DMS153 treated with DMSO at 0.1 percent for 48 hours (cell line): ENCODE data around the gene ELL2.

Source experiments
- DNase-seq: peaks from one replicate; lab custom pipeline; 2025; ENCODE audit not compliant: unreplicated experiment; lab: John Stamatoyannopoulos, UW

ELL2 gene

DNA sequence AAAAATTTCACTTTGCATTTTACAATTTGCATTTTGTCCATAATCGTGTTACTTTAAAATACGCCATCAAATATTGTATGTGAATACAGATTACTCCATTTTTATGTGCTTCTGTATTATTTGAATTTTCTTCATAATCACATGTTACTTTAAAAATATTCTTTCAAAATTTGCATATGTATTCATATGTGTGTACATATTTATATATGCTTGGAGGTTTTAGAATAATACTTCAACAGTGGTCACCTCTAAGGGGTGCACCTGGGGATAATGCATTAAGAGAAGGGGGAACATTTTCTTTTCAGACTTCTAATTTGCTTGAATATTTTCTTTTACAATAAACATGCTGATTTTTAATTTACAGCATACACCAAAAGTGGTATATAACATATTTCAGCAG, 21.9 kb upstream of the ELL2 start:
- DNase-seq: no peak

DNA sequence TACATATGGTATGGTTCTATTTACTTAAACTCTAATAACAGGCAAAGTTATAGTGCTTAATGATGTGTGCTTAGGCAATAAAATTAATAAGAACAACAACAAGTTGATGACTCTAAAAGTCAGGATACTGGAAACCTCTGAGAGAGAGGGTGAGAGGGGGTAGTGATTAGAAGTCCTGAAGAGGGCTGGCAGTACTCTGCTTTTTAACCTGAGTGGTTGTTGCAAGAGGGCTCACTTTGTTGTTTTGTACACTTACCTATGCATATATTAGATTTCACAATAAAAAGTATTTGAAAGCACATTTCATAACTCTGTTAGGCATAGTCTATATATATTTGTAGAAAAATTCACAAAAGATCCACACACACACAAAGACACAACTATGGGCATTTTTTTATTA, 21.4 kb upstream of the ELL2 start:
- no peak for DNase-seq

DNA sequence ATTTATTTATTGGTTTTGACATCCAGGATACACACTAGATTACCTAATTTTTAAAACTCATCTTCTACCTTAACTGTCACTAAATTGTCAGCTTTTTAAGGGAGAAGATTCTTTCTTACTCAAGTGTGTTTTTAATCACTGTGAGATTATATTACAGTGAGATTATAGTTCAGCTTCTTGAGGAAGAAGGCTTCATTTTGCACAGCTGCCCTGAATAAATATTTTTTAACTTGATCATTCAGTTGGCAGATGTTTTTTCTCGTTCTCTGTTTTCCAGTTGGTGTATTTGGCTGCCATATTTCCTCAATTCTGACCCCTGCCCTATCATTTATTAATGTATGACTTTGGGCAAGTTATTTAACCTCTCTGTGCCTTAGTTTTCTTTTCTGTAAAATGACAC, 15.0 kb upstream of the ELL2 start:
- DNase-seq: no peak

DNA sequence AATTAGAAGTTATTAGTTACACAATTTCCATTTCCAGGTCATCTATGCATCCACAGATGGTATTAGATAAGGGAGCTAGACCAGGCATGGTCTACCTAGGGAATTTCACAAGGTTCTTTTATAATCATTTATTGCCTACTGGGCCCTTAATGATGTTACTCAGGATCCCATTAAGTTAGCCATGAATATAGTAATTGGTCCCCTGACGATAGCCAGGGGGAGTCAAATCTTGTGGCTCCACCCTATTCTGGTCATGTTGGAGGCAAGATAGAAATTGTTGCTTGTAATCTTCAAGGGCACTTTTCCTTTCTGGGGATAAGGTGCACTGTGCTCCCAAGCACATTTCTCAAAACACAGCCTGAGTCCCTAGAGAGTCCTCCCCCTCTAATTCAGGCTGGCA, 14.1 kb upstream of the ELL2 start:
- DNase-seq: no peak

DNA sequence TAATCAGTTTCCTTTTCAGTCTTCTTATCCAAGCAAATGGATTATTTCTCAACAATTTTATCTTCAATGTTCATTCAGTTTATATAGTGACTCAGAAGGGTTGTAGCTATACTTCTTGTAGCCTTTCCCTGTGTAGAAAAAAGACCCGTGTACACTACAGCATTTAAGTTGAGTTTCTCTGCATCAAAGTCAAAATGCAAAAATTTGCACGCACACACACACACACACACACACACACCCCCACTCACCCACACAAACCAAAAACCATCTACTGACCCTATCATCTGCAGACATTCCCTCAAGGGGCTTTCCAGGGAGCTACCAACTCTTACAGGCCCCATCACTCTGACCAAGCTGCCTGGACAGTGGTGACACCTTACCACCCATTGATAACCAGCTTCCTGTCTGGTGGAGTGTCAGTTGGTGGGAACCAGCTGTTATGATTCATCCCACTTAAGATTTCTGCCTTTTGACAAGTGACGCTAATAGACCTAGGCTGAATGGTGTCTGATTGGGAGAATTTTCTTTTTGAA, 12.2 kb upstream of the ELL2 start:
- no peak for DNase-seq

DNA sequence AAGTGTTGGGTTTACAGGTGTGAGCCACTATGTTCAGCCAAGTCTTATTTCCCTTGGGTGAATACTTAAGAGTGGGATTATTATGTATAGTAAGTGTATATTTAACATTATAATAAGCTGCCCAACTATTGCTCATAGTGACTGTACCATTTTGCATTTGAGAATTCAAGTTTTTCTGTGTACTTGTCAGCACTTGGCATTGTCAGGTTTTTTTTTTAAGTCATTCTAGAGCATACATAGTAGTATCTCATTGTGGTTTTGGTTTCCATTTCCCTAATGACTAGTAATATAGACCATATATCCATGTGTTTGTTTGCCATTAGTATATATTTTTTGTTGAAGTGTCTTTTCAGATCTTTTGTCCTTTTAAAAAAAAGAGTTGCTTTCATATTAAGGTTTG, 10.5 kb upstream of the ELL2 start:
- DNase-seq: no peak

DNA sequence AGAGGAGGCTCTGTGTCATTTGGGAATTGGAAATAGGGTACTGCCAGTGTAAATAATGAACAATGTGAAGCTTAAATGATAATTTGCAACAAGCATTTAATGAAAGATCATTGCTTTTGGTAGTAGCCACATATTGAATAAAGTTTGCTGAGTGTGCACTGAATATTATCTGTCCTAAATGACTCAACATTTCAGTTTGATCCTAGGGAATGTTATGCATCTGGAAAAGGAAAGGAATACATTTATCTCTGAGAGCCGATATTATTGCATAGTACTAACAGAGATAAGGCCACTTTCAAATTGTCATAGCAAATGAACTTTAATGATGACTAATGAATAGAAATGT, 8.7 kb upstream of the ELL2 start:
- no peak for DNase-seq

DNA sequence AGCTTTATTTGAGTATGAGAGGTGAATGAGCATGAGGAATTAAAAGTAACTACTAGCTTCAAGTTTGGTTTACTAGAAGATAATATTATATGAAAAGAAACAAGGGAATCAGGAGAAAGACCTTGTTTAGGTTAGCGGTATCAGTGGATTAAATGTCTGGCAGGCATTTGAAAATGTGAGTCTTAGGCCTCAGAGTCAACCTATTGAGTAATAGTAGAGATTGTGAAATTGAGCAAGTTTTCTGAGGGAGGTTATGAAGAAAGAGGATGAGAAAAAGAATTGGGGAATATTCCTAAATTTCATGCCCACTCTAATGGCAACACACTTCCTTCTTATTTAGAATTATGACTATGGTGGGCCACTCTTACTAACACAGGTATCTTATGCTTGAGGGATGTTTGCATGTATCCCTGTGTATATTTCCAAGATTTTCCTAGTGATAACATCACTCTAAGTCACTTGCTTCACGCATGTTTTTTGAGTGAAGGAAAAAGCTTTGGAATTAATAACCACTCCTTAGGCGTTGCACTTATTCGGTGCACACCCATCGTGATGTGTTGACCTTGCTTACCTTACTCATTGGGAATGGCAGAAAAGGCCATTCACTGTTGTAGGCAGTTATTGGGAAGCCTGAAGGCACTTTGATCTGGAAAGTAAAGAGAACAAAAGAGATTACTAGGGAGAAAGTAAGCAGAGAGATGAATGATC, 8.2 kb upstream of the ELL2 start:
- DNase-seq: no peak

DNA sequence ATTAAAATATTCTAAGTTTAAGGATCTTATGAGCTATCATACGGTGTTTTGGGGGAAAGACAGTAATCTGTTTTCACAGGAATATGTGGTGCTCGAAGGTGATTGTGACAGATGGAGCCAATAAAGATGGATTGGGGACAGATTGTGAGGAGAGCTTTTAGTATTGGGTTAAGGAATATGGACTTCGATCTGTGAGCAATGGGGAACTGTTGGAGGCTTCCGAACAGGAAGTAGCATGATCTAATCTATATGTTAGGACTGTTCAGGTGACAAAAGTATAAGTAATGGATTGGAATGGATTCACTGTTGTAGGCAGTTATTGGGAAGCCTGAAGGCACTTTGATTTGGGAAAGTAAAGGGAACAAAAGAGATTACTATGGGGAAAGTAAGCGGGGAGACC, 7.4 kb upstream of the ELL2 start:
- DNase-seq: no peak

DNA sequence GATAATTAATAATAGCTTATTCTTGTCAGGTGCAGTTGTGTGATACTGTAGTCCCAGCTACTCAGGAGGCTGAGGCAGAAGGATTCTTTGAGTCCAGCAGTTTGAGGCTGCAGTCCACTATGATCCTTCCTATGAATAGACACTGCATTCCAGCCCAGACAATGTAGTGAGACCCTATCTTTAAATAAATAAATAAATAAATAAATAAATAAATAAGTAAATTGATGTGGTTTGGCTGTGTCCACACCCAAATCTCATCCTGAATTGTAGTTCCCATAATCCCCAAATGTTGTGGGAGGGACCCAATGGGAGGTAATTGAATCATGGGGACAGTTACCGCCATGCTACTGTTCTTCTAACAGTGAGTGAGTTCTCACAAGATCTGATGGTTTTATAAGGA, 5.6 kb upstream of the ELL2 start:
- no peak for DNase-seq

DNA sequence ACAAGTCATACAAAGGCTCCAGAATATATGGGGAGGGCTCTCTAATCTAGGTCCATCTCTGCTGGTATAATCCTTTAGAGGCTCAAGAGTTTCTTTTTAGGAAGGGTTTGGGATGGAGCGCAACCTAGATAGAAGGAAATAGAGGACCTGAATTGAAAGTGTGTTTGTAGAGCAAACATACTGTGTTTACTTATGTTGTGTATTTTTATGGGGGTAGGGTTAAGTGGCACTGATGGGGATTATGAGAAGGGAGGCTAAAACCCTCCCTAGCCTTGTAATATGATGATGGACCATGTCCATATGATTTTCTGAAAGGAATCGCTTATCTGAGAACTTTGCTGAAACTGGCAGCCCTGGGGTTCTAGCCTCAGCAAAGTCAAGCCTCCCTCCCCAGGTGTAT, 4.4 kb upstream of the ELL2 start:
- peak; percentile 27 for DNase-seq

DNA sequence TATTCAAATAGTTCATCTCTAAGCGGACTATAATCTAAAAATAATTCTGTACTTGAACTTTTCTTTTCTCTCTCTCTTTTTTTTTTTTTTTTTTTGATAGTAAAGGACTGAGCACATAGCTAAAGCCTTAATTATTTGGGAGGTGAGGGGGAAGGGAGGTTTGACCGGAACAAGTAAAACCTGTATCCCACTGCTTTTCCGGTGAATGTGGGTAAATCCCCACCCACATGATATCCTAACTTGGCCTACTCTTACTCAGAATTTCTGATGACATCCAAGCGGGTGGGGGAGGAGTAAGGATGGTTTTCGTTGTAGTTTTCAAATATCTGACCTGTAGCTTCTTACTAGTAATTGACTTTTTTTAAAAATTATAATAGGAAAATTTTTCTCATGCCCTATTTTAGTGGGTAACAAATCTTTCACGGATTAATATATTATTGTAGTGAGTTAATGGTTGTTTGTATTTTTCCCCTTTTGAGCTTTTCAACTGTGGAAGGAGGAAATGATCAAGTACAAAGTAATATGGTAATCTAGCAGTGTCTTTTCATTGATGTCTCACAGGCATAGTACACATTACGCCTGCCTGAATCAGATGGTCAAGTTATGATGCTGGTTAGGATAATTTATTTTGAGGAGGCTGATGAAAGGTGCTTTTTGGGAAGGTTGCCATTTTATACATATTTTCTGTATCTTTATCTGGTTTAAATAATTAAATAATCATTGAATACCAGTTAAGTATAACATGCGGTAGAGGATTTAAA, 2.2 kb upstream of the ELL2 start:
- no peak for DNase-seq

DNA sequence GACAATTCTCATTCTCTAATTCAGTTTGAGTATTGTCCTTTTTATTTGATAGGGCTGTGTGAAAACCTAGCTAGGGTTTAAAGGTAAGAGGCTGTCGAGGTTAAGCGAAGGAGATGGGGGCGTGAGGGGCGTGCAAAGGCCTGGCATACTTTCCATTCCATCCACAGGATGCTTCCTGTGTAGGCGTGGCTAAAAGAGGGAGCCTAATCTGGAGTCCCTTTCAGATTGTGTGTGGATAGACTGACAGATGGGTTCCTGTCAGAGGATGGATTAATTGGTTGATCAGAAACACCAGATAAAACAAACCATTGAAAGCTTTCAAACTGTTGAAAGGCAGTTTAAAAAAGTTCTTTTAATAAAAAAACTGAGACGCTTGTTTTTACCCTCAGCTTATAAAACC, 1.1 kb upstream of the ELL2 start:
- no peak for DNase-seq

DNA sequence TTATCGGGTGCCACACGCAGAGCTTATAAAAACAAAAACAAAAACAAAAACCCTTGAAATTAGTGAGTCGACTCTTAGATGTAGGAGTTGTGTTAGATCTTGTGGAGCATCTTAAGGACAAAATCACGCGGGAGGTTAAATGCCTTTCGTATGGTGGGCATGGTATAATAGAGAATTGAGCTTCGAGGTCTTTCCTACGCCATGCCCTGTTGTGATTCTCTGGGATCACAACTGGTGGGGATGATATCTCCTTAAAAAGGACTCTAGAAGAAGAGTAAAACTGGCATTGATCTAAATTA, 773 bp upstream of the ELL2 start:
- no peak for DNase-seq

DNA sequence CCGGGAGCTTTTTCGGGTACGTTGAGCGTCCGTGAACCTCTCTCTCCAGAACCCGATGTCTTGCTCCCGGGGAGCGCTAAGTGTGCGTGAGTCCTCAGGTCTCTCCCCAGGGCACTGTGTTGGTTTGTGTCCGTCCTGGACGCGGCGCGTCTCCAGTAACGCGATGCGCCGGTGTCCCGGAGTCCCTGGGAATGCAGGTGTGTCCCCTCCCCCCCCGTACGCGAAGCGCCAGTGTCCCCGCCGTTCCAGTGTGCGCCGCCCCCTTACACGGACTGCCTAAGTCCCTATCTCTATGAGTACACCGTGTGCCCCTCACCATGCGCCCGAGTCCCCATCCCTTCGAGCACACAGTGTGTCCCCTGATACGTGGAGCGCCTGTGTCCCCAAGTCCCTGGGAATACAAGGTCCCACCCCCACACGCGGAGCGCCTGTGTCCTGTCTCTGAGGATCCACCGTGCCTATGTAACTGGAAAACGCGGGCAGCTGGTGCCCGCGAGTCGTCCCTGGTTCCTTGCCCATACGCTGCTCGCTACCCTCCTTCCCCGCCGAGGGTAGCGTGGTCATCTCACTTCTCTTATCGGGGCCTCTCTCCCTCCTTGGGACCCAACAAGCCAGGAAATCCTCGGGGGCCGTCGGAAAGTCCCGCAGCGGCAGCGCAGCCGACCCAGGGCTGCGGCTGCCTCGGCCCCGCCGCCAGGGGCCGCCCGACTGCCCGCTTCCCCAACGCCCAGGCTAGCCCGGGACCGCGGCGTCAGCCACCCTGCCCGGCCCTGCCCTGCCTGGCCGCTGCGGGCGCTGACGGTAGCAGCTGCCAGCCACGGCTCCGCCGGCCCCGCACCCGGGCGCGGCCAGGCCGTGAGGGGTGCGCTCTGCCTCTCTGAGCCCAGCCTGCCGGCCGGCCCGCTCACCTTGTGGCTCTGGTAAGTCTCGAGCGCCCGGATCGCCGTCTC, 709 bp downstream of the ELL2 start:
- DNase-seq: peak; percentile 28

DNA sequence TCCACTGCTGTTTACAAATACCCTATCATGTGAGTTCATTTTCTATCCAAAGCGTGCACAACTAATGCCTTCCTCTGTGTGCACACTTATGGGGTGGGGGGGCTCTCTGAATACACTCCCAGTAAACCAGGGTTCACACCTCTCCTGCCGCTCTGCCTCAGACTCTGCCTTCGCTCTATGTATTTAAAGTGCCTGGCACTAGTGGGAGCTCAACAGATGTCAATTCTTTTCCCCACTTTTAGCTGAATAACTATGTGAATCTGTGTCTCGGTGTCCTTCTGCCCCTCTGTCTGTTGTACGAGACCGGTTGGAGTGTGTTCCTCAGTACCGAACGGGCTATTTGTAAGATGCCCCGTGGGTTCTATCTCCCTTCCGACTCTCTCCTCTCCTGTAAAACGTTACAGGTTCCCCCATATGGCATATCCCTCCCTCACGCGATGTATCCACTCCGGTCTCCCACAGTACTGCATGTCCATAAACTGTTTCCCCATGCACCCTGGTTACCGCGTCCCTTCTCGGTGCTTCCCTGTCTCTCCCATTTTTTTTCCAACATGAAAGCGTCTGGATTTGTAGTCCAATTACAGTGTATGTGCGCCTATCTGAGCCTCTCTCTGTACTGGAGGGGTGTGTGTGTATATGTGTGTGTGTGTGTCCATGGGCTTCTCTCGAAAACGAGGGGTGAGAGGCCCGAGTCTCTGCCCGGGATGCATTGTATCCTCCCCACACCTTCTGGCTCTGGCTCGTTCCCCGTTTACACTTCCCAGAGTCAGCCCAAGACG, 1.6 kb downstream of the ELL2 start:
- peak; percentile 12 for DNase-seq

DNA sequence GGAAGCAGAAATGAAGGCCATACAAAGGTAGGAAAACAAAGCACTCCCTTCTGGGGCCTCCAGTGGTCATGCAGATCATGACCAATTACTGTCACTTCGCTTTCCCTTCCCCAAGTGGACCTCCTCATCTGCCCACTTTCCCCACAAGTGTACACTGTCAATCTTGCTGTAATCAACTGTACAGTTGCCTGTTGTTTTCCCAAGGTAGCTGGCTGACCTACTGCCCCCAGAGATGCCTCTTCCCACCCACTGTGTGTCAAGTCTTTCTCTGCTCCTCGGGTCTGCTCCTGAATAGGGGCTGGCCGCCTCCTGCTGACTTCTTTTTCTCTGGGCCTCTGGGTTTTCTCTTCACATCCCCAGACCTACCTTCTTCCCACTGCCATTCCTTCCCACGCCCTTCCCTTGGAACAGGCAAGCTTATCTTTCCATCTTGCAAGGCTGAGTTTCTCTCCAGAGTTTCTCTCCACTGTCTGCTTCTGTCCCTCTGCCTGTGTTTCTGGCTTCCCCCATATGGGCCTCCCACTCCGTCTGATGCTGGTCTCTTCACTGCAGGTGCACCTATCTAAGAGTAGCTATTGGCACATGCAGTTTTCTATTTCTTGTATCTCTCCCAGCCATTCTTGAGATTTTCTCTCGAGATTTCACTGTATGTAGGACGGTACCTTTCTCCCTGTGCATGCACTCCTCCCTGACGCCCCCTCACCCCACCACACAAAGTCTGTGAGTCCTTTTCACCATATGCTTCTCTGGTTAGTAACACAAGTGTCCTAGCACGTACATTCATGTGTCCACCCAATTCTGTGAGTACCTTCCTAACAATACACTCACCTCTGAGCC, 2.4 kb downstream of the ELL2 start:
- DNase-seq: no peak

DNA sequence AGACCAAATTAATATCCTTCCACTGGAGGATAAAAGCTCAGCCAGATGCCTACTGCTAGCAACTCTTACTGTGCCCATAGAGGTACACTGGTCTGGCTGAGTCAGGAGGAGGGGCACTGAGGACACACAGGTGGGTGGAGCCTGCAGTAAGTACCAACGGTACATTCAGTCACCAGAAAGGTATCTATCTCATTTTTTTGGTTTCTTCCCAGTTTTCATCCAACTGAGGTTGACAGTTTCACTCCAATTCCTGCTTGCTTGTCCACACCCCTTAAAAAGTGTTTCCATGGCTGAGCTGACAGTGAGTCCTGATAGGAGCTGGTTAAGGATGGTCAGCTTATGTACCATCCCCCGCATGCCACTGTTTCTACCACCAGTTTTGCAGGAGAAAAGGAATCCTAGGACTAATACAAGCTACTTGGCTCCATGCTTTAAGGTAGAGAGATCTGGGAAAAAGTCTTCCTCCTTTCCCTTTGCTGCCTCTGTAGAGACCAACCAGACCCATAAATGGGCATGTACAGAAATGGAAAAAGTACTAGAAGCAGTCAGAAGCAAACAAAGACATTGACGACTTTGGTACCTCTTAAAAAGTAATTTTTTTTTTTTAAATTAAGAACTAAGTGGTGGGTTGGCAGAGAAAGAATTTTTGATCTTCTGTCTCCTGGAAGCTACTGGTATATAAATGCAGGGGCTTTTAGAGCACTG, 3.2 kb downstream of the ELL2 start:
- no peak for DNase-seq

DNA sequence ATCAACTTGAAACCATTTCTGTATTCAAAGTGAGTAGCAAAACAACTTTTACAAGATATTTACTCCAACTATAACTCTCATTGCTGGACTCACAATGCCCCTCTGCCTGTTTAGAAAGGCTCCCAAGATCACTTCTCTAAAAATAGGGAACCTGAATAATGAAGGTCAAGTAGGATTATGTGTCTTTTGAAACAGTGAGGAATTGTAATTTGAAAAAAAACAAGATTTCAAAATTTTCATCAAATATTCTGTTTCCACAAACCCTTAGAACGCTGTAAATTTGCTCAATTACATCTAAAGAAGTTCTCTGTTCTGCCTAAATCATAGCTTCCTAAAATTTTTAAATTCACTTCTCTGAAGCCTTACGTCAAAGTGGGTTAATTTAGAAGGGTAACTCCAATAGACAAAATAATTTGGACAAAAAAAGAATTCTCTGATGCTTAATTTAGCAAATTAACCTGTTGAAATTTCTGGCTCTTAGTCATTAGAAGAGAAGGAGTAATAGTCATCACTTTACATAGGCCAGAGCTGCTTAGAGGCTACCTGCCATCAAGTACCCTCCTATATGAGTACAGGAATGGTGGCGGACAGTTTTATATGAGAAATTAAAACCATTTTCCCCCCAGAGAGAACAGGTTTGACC, 4.0 kb downstream of the ELL2 start:
- no peak for DNase-seq
